H9 (cell line): ENCODE results near the gene TMEM115. TPM values are rescaled to one million over a fixed set of nuclear protein-coding genes. Genes with fewer than 3 reads are reported as not detected.

Experiments used
- DNase-seq: peaks from one replicate; pipeline ENCODE4 v3.0.0-alpha.2; 2017
- H2AFZ ChIP-seq: one replicate; pipeline ENCODE4 v1.6.1; 2013; ENCODE audit warnings: mild to moderate bottlenecking, low read length, control low read depth, moderate library complexity
- H2AK5ac ChIP-seq: 2 replicates; pipeline ENCODE4 v1.6.1; 2013; ENCODE audit warnings: low read length, control low read depth, mixed read lengths; ENCODE audit not compliant: insufficient read length
- H2BK120ac ChIP-seq: one replicate; pipeline ENCODE4 v1.6.1; 2013; ENCODE audit warnings: low read depth, mild to moderate bottlenecking, low read length, control low read depth, inconsistent platforms; ENCODE audit not compliant: poor library complexity, severe bottlenecking
- H2BK12ac ChIP-seq: 2 replicates; pipeline ENCODE4 v1.6.1; 2013; ENCODE audit warnings: low read length, control low read depth, mixed read lengths, low read depth; ENCODE audit not compliant: insufficient read length
- H2BK15ac ChIP-seq: 2 replicates; pipeline ENCODE4 v1.6.1; 2013; ENCODE audit warnings: low read depth, low read length, control low read depth
- H2BK20ac ChIP-seq: one replicate; pipeline ENCODE4 v1.6.1; 2013; ENCODE audit warnings: low read depth, mild to moderate bottlenecking, low read length, control low read depth, inconsistent platforms; ENCODE audit not compliant: poor library complexity, severe bottlenecking
- H2BK5ac ChIP-seq: 2 replicates; pipeline ENCODE4 v1.6.1; 2013; ENCODE audit warnings: low read length, control low read depth, mixed read lengths; ENCODE audit not compliant: insufficient read length
- H3K14ac ChIP-seq: 2 replicates; pipeline ENCODE4 v1.6.1; 2013; ENCODE audit warnings: low read length, control low read depth; ENCODE audit not compliant: insufficient read depth
- H3K18ac ChIP-seq: 2 replicates; pipeline ENCODE4 v1.6.1; 2013; ENCODE audit warnings: low read depth, mild to moderate bottlenecking, mixed read lengths, low read length, control low read depth; ENCODE audit not compliant: insufficient read length
- H3K23ac ChIP-seq: 2 replicates; pipeline ENCODE4 v1.6.1; 2013; ENCODE audit warnings: low read length, control low read depth, mixed read lengths, low read depth; ENCODE audit not compliant: insufficient read length
- H3K23me2 ChIP-seq: 2 replicates; pipeline ENCODE4 v1.6.1; 2013; ENCODE audit warnings: low read depth, mild to moderate bottlenecking, mixed read lengths, low read length, control low read depth; ENCODE audit not compliant: insufficient read length, poor library complexity, severe bottlenecking
- H3K27ac ChIP-seq: 2 replicates; pipeline ENCODE4 v1.5.1; 2013; ENCODE audit warnings: low read length, control low read depth, mixed read lengths, low read depth; ENCODE audit not compliant: insufficient read length
- H3K27me3 ChIP-seq: 2 replicates; pipeline ENCODE4 v1.6.1; 2013; ENCODE audit warnings: low read length, control low read depth, inconsistent platforms; ENCODE audit not compliant: insufficient read depth
- H3K4ac ChIP-seq: 2 replicates; pipeline ENCODE4 v1.6.1; 2013; ENCODE audit warnings: low read depth, mild to moderate bottlenecking, control low read depth, inconsistent platforms, low read length, moderate library complexity
- H3K4me1 ChIP-seq: 2 replicates; pipeline ENCODE4 v1.6.1; 2013; ENCODE audit warnings: low read length, control low read depth, inconsistent platforms; ENCODE audit not compliant: insufficient read depth
- H3K4me2 ChIP-seq: 2 replicates; pipeline ENCODE4 v1.6.1; 2013; ENCODE audit warnings: low read length, control low read depth, mixed read lengths; ENCODE audit not compliant: insufficient read length, insufficient read depth
- H3K56ac ChIP-seq: 2 replicates; pipeline ENCODE4 v1.6.1; 2013; ENCODE audit warnings: low read depth, mild to moderate bottlenecking, mixed read lengths, low read length, control low read depth; ENCODE audit not compliant: insufficient read length
- H3K79me1 ChIP-seq: 2 replicates; pipeline ENCODE4 v1.6.1; 2013; ENCODE audit warnings: low read depth, mild to moderate bottlenecking, moderate library complexity, low read length, control low read depth, inconsistent platforms; ENCODE audit not compliant: insufficient read depth, poor library complexity, severe bottlenecking
- H3K79me2 ChIP-seq: 2 replicates; pipeline ENCODE4 v1.6.1; 2013; ENCODE audit warnings: low read length, control low read depth, inconsistent platforms; ENCODE audit not compliant: insufficient read depth
- H3K9ac ChIP-seq: 2 replicates; pipeline ENCODE4 v1.6.1; 2013; ENCODE audit warnings: low read length, control low read depth, mixed read lengths; ENCODE audit not compliant: insufficient read length; ENCODE audit errors: extremely low read depth
- H3K9me3 ChIP-seq: one replicate; pipeline ENCODE4 v1.6.1; 2013; ENCODE audit warnings: low read depth, low read length, inconsistent platforms; ENCODE audit not compliant: control insufficient read depth
- H3T11ph ChIP-seq: one replicate; pipeline ENCODE4 v1.6.1; 2013; ENCODE audit warnings: mild to moderate bottlenecking, low read length, control low read depth, inconsistent platforms
- H4K20me1 ChIP-seq: one replicate; pipeline ENCODE4 v1.6.1; 2013; ENCODE audit not compliant: control insufficient read depth, insufficient read length, insufficient read depth
- H4K5ac ChIP-seq: 2 replicates; pipeline ENCODE4 v1.6.1; 2013; ENCODE audit warnings: low read depth, mild to moderate bottlenecking, mixed read lengths, low read length, control low read depth; ENCODE audit not compliant: insufficient read length
- H4K8ac ChIP-seq: replicated peaks from 2 replicates; pipeline ENCODE4 v1.6.1; 2013; ENCODE audit warnings: low read length, control low read depth, mixed read lengths, low read depth; ENCODE audit not compliant: insufficient read length
- H4K91ac ChIP-seq: 2 replicates; pipeline ENCODE4 v1.6.1; 2013; ENCODE audit warnings: low read depth, mild to moderate bottlenecking, moderate library complexity, mixed read lengths, low read length, control low read depth; ENCODE audit not compliant: insufficient read length
- H3K27ac Mint-ChIP-seq, 3 experiments: 2 replicates in 2 of 3; 3 replicates in 1 of 3; pipeline ENCODE4 v1.8.0; 2020 to 2021; ENCODE audit warnings: mixed read lengths in 3 of 3, mild to moderate bottlenecking in 1 of 3, moderate library complexity in 1 of 3
- H3K27me3 Mint-ChIP-seq: 2 replicates; pipeline ENCODE4 v1.8.0; 2021; ENCODE audit warnings: low read depth, mild to moderate bottlenecking, moderate library complexity, mixed read lengths
- H3K36me3 Mint-ChIP-seq, 3 experiments: 2 replicates in 2 of 3; 3 replicates in 1 of 3; pipeline ENCODE4 v1.8.0; 2020 to 2021; ENCODE audit warnings: low read depth in 3 of 3, mixed read lengths in 3 of 3; ENCODE audit not compliant: insufficient read depth in 1 of 3
- H3K4me1 Mint-ChIP-seq, 2 experiments: 2 replicates each; pipeline ENCODE4 v1.8.0; 2020; ENCODE audit warnings: mixed read lengths in 2 of 2
- H3K4me3 Mint-ChIP-seq, 2 experiments: 2 replicates in 1 of 2; 3 replicates in 1 of 2; pipeline ENCODE4 v1.8.0; 2020 to 2021; ENCODE audit warnings: mild to moderate bottlenecking in 2 of 2, mixed read lengths in 2 of 2, moderate library complexity in 1 of 2
- H3K9me3 Mint-ChIP-seq, 2 experiments: 2 replicates in 1 of 2; 3 replicates in 1 of 2; pipeline ENCODE4 v1.8.0; 2020; ENCODE audit warnings: mild to moderate bottlenecking in 2 of 2, mixed read lengths in 2 of 2, moderate library complexity in 1 of 2
- CTCF ChIP-seq: fragments of 200-600 bp; sonication (generic); conservative IDR thresholded peaks from 3 replicates; pipeline ENCODE4 v1.8.0; 2021; ENCODE audit warnings: antibody characterized with exemption, mild to moderate bottlenecking
- WGBS: extraction: QIAGEN DNeasy Blood & Tissue Kit; methylation state at CpG from one replicate; pipeline ENCODE4 v1.1.7; 2013; ENCODE audit warnings: missing lambda C conversion rate, low lambda C conversion rate, mixed read lengths; ENCODE audit not compliant: insufficient read length; ENCODE audit errors: extremely low coverage; 5-methylcytosine and 5-hydroxymethylcytosine counted together
- total RNA-seq: library from RNA; stranded (reverse); gene quantifications from 2 replicates; pipeline ENCODE4 v1.2.1, GENCODE V29; 2021

The TMEM115 gene
- total RNA-seq, 1 experiment from 2014 or later, result 32.3 TPM

- DNase-seq, result peak; percentile 90
- Mint-ChIP-seq H3K4me3 (peak overlapping the region; percentile 30 to 54; a peak in 4 of 5 replicates), H3K36me3 (peaks cover 18 to 34% (median 19%) of the 10 kb centered on the region in 3 experiments), H3K27me3 (no peaks in the 10 kb centered on the region; the same call in 1 of the 2 replicates), H3K27ac (0 out of 7 replicates have a peak overlapping the region, but pooled peaks of 1 of the 3 experiments have one; percentile 28), H3K9me3 (no peaks in the 10 kb centered on the region), H3K4me1 (peaks cover 23 to 41% of the 10 kb centered on the region in 2 experiments)
- Histone ChIP-seq H3K23ac (no peak overlapping the region), H4K20me1 (no peaks in the 10 kb centered on the region), H2BK5ac (no peak overlapping the region), H3K9me3 (no peaks in the 10 kb centered on the region), H4K5ac (no peak overlapping the region), H3K23me2 (peaks cover 24% of the 10 kb centered on the region), H3K4me1 (peaks cover 6% of the 10 kb centered on the region; the same call in 1 of the 2 replicates), H3K27me3 (no peaks in the 10 kb centered on the region), H3K56ac (no peak overlapping the region), H4K8ac (no peak overlapping the region), H2BK120ac (no peak overlapping the region), H3K18ac (no peak overlapping the region), H2AK5ac (no peak overlapping the region), H3K14ac (no peak overlapping the region), H3K27ac (no peak overlapping the region), H3K4ac (no peak overlapping the region), H3T11ph (no peak overlapping the region), H2BK12ac (no peak overlapping the region), H3K79me1 (peaks cover 6% of the 10 kb centered on the region), H3K9ac (no peak overlapping the region), H3K4me2 (no peak overlapping the region), H4K91ac (no peak overlapping the region), H2AFZ (no peak overlapping the region), H2BK20ac (no peak overlapping the region), H3K79me2 (peaks cover 10% of the 10 kb centered on the region; the same call in 1 of the 2 replicates), H2BK15ac (no peak overlapping the region)
- TF ChIP-seq CTCF, result peak; percentile 89
- no CpG with 5 or more reads among the region's 4 CpGs for WGBS
These were observed 34.8 kb downstream of the TMEM115 start for GRCh38 chr3:50324351-50325112.
